Activated T-cell treated with anti-CD3 and anti-CD28 coated beads, Interleukin-2, amount 50 U/mL, for 4 hours (primary cell): ENCODE data around the gene TNMD. TPM values are rescaled to one million over a fixed set of nuclear protein-coding genes. Genes with fewer than 3 reads are reported as not detected.

Experiments
- total RNA-seq, 3 donors: library from RNA; stranded (reverse); gene quantifications; one replicate each; pipeline ENCODE4 v1.2.1, GENCODE V29; 2021

TNMD gene
- total RNA-seq, 3 donors from 2014 or later = not detected

Other genes starting within 250 kb of the TNMD start
- gene PCDH19, start 174.7 kb upstream of the TNMD start, total RNA-seq = not detected
- 1 to 10 TPM; 1.7 to 2.2 (median 2.0) TPM for gene TSPAN6, start 51.9 kb downstream of the TNMD start, total RNA-seq
- not detected for gene SRPX2, start 59.3 kb downstream of the TNMD start, total RNA-seq
- under 1 TPM; 0.08 to 0.13 (median 0.11) TPM for gene SYTL4, start 147.2 kb downstream of the TNMD start, total RNA-seq
- gene CSTF2, start 235.5 kb downstream of the TNMD start, total RNA-seq = 10 to 100 TPM; 79.5 to 86.6 (median 84.1) TPM